Uterus (tissue), 2 donors: ENCODE results near the gene SLC25A48.

Experiments used
- POLR2A ChIP-seq, 2 donors: fragments of 450-650 bp; IDR thresholded peaks; one replicate each; pipeline ENCODE4 v1.6.1; 2016; ENCODE audit warnings: antibody characterized with exemption in 2 of 2, mild to moderate bottlenecking in 1 of 2, moderate library complexity in 1 of 2
- TF ChIP-seq, protein P1 (sequence below), 4 experiments: fragments of 200-600 bp in 2 of 4; fragments of 450-650 bp in 2 of 4; sonication (generic) in 2 of 4; IDR thresholded peaks; one replicate each; pipeline ENCODE4 v1.5.1; 2016 to 2019; ENCODE audit warnings: antibody characterized with exemption in 4 of 4, mild to moderate bottlenecking in 2 of 4, moderate library complexity in 1 of 4

GRCh38 chr5:135876146-135876545 lies 41.7 kb downstream of the SLC25A48 start:
- TF ChIP-seq, protein P1, sequence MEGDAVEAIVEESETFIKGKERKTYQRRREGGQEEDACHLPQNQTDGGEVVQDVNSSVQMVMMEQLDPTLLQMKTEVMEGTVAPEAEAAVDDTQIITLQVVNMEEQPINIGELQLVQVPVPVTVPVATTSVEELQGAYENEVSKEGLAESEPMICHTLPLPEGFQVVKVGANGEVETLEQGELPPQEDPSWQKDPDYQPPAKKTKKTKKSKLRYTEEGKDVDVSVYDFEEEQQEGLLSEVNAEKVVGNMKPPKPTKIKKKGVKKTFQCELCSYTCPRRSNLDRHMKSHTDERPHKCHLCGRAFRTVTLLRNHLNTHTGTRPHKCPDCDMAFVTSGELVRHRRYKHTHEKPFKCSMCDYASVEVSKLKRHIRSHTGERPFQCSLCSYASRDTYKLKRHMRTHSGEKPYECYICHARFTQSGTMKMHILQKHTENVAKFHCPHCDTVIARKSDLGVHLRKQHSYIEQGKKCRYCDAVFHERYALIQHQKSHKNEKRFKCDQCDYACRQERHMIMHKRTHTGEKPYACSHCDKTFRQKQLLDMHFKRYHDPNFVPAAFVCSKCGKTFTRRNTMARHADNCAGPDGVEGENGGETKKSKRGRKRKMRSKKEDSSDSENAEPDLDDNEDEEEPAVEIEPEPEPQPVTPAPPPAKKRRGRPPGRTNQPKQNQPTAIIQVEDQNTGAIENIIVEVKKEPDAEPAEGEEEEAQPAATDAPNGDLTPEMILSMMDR (IDR thresholded peaks at IDR 0.05), result no peak
- TF ChIP-seq POLR2A (IDR thresholded peaks at IDR 0.05), result no peak
